Upper lobe of left lung (tissue), 6 donors: Measurements from ENCODE around the gene FTO. TPM values are rescaled to one million over a fixed set of nuclear protein-coding genes. Genes with fewer than 3 reads are reported as not detected.

Experiments used
- ATAC-seq, 2 donors: fragments of 200-7000 bp; cut with Tn5 transposase; one replicate each; pipeline ENCODE4 v1.9.1; 2022; ENCODE audit warnings: mild to moderate bottlenecking in 2 of 2, moderate library complexity in 2 of 2; ENCODE audit not compliant: low FRiP score in 2 of 2
- DNase-seq, 2 donors: peaks; one replicate each; pipeline ENCODE4 v3.0.0-alpha.2; 2019 to 2020
- H3K27ac ChIP-seq, 4 donors: fragments of 200-600 bp; sonication (generic); one replicate each; pipeline ENCODE4 v1.5.1; 2016 to 2019
- H3K27me3 ChIP-seq, 4 donors: fragments of 200-600 bp; sonication (generic); one replicate each; pipeline ENCODE4 v1.5.1; 2017 to 2019
- H3K36me3 ChIP-seq, 4 donors: fragments of 200-600 bp; sonication (generic); one replicate each; pipeline ENCODE4 v1.5.1; 2016 to 2019
- H3K4me1 ChIP-seq, 4 donors: fragments of 200-600 bp; sonication (generic); one replicate each; pipeline ENCODE4 v1.5.1; 2018 to 2019
- H3K4me3 ChIP-seq, 4 donors: fragments of 200-600 bp; sonication (generic); one replicate each; pipeline ENCODE4 v1.5.1; 2017 to 2019; ENCODE audit warnings: mild to moderate bottlenecking in 2 of 4, moderate library complexity in 1 of 4
- H3K9me3 ChIP-seq, 4 donors: fragments of 200-600 bp; sonication (generic); one replicate each; pipeline ENCODE4 v1.5.1; 2018 to 2019
- EP300 ChIP-seq, 4 donors: sonication (generic); formaldehyde crosslinking; IDR thresholded peaks; one replicate each; pipeline ENCODE4 v1.5.1; 2017; ENCODE audit warnings: antibody characterized with exemption in 4 of 4, control low read depth in 2 of 4
- POLR2A ChIP-seq, 4 donors: fragments of 450-650 bp; IDR thresholded peaks; one replicate each; pipeline ENCODE4 v1.5.1; 2016 to 2017; ENCODE audit warnings: antibody characterized with exemption in 4 of 4, mild to moderate bottlenecking in 2 of 4
- POLR2AphosphoS5 ChIP-seq, 2 donors: sonication (generic); formaldehyde crosslinking; IDR thresholded peaks; one replicate each; pipeline ENCODE4 v1.5.1; 2017; ENCODE audit warnings: antibody characterized with exemption in 2 of 2
- WGBS, 2 donors: methylation state at CpG; one replicate each; pipeline ENCODE4 v1.1.5; 2017 to 2018; 5-methylcytosine and 5-hydroxymethylcytosine counted together
- total RNA-seq, 6 donors: library from RNA; depleted of rRNA in 4 of 6; stranded (reverse); fragments of >200 nt in 4 of 6; gene quantifications; one replicate each; pipeline versions ENCODE4 v1.1.0 to v1.2.1, GENCODE V29; 2016 to 2021
- TF ChIP-seq, protein P1 (sequence below), 6 experiments: fragments of 450-650 bp in 4 of 6; fragments of 200-600 bp in 2 of 6; sonication (generic) in 2 of 6; IDR thresholded peaks; one replicate each; pipeline ENCODE4 v1.5.1; 2016 to 2019; ENCODE audit warnings: antibody characterized with exemption in 6 of 6
- donor health status: DM: no; HTN: no; CAD: no; lungs with moderate emphysema.
- donor health status: DM: no; HTN: yes; CAD: no; lungs with severe emphysema.

FTO gene
- total RNA-seq, 6 donors from 2014 or later = 62.9 to 114 (median 75.4) TPM

- no peak overlapping the region for H3K4me3 ChIP-seq
- DNase-seq = no peak
- WGBS, 2 donors = 74 to 82% methylated on average over 3 of the region's 3 CpGs
- TF ChIP-seq POLR2A (IDR thresholded peaks at IDR 0.05) = no peak
- TF ChIP-seq POLR2AphosphoS5 (IDR thresholded peaks at IDR 0.05) = no peak
- no peak for TF ChIP-seq EP300 (IDR thresholded peaks at IDR 0.05)
- TF ChIP-seq, protein P1, sequence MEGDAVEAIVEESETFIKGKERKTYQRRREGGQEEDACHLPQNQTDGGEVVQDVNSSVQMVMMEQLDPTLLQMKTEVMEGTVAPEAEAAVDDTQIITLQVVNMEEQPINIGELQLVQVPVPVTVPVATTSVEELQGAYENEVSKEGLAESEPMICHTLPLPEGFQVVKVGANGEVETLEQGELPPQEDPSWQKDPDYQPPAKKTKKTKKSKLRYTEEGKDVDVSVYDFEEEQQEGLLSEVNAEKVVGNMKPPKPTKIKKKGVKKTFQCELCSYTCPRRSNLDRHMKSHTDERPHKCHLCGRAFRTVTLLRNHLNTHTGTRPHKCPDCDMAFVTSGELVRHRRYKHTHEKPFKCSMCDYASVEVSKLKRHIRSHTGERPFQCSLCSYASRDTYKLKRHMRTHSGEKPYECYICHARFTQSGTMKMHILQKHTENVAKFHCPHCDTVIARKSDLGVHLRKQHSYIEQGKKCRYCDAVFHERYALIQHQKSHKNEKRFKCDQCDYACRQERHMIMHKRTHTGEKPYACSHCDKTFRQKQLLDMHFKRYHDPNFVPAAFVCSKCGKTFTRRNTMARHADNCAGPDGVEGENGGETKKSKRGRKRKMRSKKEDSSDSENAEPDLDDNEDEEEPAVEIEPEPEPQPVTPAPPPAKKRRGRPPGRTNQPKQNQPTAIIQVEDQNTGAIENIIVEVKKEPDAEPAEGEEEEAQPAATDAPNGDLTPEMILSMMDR (IDR thresholded peaks at IDR 0.05) = no peak
- ATAC-seq = no peak
- H3K9me3 ChIP-seq = peaks cover 0 to 16% (median 7%) of the 10 kb centered on the region in 4 donors
- no peaks in the 10 kb centered on the region for H3K4me1 ChIP-seq
- no peaks in the 10 kb centered on the region for H3K36me3 ChIP-seq
- H3K27me3 ChIP-seq = no peaks in the 10 kb centered on the region
- H3K27ac ChIP-seq = no peak overlapping the region
Measured at GRCh38 chr16:54027995-54028394, 324.0 kb downstream of the FTO start.

GRCh38 chr16:54030451-54030850, 326.5 kb downstream of the FTO start:
- H3K36me3 ChIP-seq = no peaks in the 10 kb centered on the region
- H3K27ac ChIP-seq = no peak overlapping the region
- no peak for DNase-seq
- WGBS, 2 donors = 54 to 78% methylated on average over 1 of the region's 1 CpG
- peaks cover 0 to 16% (median 7%) of the 10 kb centered on the region in 4 donors for H3K9me3 ChIP-seq
- no peaks in the 10 kb centered on the region for H3K4me1 ChIP-seq
- no peak for ATAC-seq
- no peak overlapping the region for H3K4me3 ChIP-seq
- TF ChIP-seq, protein P1 (IDR thresholded peaks at IDR 0.05) = no peak
- TF ChIP-seq POLR2A (IDR thresholded peaks at IDR 0.05) (no peak), POLR2AphosphoS5 (IDR thresholded peaks at IDR 0.05) (no peak), EP300 (IDR thresholded peaks at IDR 0.05) (no peak)
- H3K27me3 ChIP-seq = no peaks in the 10 kb centered on the region

DNA sequence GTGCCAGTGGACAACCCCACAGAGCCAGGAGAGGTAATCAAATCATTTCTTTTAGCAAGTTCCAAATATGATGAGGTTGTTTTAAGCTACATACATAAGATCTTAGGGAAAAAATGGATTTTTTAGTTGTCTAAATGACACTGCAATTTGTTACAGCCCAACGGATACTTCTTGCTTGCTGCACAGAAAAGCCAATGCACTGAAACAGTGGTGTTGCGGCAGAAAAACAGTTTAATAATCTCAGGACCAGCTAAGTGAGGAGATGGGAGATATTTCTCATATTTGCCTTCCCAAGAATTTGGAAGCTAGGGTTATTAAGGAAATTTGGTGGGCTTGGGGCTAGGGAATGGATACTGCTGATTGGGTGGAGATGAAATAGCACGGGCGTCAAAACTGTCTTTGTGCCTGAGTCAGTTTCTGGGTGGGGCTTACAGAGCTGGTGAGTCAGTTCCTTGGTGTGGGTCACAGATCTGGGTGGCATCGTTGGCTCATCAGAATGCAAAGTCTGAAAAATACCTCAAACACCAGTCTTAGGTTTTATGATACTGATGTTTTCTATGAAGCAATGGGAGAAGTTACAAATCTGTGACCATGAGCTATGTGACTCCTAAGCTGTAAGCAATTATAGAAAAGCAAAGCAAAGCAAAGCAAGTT, 327.3 kb downstream of the FTO start:
- WGBS, 2 donors = 93 to 96% methylated on average over 5 of the region's 5 CpGs
- H3K27me3 ChIP-seq = no peaks in the 10 kb centered on the region
- no peaks in the 10 kb centered on the region for H3K36me3 ChIP-seq
- H3K4me1 ChIP-seq = no peaks in the 10 kb centered on the region
- ATAC-seq (no peak), DNase-seq (no peak)
- TF ChIP-seq POLR2A (IDR thresholded peaks at IDR 0.05) (no peak), EP300 (IDR thresholded peaks at IDR 0.05) (no peak), POLR2AphosphoS5 (IDR thresholded peaks at IDR 0.05) (no peak)
- TF ChIP-seq, protein P1 (IDR thresholded peaks at IDR 0.05) = no peak
- H3K4me3 ChIP-seq = no peak overlapping the region
- no peak overlapping the region for H3K27ac ChIP-seq
- H3K9me3 ChIP-seq = peaks cover 0 to 16% (median 7%) of the 10 kb centered on the region in 4 donors

DNA sequence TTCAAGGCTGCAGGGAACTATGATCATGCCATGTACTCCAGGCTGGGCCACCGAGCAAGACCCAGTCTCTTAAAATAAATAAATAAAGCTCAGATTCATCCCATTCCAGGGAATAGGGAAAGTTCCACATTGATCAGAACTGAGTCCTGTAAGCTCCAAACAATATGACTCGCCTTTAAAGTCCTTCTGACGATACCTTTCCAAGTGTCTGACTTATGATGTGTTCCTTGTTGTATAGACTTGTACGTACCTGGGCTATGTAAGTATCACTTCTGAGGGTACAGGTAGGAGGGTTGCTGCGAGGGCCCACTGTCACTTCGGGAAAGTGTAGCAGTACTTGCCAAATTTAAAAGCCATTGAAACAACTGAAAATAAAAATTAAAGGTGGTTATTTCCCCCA, 329.8 kb downstream of the FTO start:
- H3K4me1 ChIP-seq = no peaks in the 10 kb centered on the region
- H3K27me3 ChIP-seq = no peaks in the 10 kb centered on the region
- 85 to 93% methylated on average over 6 of the region's 6 CpGs for WGBS, 2 donors
- peaks cover 0 to 16% (median 7%) of the 10 kb centered on the region in 4 donors for H3K9me3 ChIP-seq
- no peak overlapping the region for H3K27ac ChIP-seq
- DNase-seq (no peak), ATAC-seq (no peak)
- H3K36me3 ChIP-seq = no peaks in the 10 kb centered on the region
- TF ChIP-seq POLR2A (IDR thresholded peaks at IDR 0.05) (no peak), POLR2AphosphoS5 (IDR thresholded peaks at IDR 0.05) (no peak), EP300 (IDR thresholded peaks at IDR 0.05) (no peak)
- TF ChIP-seq, protein P1 (IDR thresholded peaks at IDR 0.05) = no peak
- H3K4me3 ChIP-seq = no peak overlapping the region

- Histone ChIP-seq H3K4me1 (no peaks in the 10 kb centered on the region), H3K4me3 (no peak overlapping the region), H3K27me3 (no peaks in the 10 kb centered on the region), H3K27ac (no peak overlapping the region), H3K36me3 (no peaks in the 10 kb centered on the region), H3K9me3 (peaks cover 0 to 16% (median 7%) of the 10 kb centered on the region in 4 donors)
- WGBS, 2 donors = 94 to 100% methylated on average over 1 of the region's 1 CpG
- TF ChIP-seq POLR2AphosphoS5 (IDR thresholded peaks at IDR 0.05) (no peak), POLR2A (IDR thresholded peaks at IDR 0.05) (no peak), EP300 (IDR thresholded peaks at IDR 0.05) (no peak)
- TF ChIP-seq, protein P1 (IDR thresholded peaks at IDR 0.05) = no peak
- no peak for DNase-seq
- ATAC-seq = no peak
Measured at GRCh38 chr16:54034684-54035083, 330.7 kb downstream of the FTO start.
